GM19043 (cell line): ENCODE measurements around the gene NXT2.
A peak's percentile ranks its signal among the peaks of the same experiment; 100 is the strongest.
"Not testable (repeated sequence)": the region's sequence is repeated elsewhere in the genome, so short reads cannot be mapped to it uniquely, and the experiment has no call there.

Experiments
- ATAC-seq: cut with Tn5 transposase; IDR thresholded peaks from one replicate; pipeline ENCODE4 v1.9.1; 2021; ENCODE audit warnings: low read depth; ENCODE audit not compliant: unreplicated experiment

The NXT2 gene

GRCh38 chrX:109536439-109537323 lies at the start of gene NXT2:
NXT2 (plus strand) TSS chrX:109536844; CDS start chrX:109537007, 163 bp downstream.
- peak; percentile 95 for ATAC-seq

- peak; percentile 64 for ATAC-seq
These were observed 49.0 kb upstream of the NXT2 start for GRCh38 chrX:109487640-109488039.

DNA sequence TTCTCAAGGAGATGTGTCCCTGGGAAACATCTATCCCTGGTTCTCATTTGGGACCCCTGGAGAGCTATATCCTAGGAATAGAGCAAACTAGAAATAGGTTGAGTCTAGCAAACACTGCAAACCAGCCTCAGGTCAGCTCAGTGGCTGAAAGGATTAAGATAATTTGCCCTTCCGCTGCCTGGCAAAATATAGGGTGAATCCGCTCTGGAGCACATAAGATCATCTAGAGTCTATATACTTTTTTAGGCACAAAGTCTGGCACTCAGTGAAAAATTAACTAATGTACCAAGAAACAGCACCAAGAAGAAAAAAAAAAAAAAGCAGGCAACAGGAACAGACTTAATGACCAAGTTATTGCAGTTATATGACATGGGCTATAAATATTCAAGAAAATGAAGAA lies 47.5 kb upstream of the NXT2 start:
- no peak for ATAC-seq

DNA sequence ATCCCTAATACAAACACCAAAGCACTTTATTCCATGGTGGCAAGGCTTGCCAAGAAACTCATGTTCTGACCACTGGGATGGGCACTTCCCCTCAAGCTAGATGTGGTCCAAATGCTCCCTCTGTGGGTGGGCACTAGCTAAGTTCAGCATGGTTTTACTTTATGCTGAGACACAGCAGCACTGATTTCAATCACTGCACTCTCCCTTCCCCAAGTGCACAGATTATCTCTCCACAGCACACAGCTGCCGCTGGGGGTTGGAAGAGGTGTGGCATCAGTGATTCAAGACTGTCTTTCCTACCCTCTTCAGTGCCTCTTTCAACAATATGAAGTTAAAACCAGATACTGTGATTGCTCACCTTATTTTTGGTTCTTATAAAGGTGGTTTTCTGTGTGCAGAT lies 38.2 kb upstream of the NXT2 start:
- ATAC-seq: no peak

- ATAC-seq: no peak
These were observed 35.5 kb upstream of the NXT2 start for GRCh38 chrX:109501176-109501575.

DNA sequence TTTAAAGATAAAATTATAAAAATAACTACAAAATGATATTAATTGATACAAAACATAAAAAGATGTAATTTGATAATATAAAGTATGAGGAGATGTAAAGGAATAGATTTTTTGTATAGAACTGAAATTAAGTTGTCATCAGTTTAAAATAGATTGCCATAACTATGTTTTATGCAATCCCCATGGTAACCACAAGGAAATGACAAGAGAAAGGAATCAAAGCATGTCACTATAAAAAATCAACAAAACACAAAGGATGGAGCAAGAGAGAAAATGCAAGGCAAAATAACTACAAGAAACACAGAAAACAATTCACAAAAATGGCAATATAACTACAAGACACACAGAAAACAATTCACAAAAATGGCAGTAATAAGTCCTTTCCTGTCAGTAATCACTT lies 27.7 kb upstream of the NXT2 start:
- ATAC-seq: no peak

DNA sequence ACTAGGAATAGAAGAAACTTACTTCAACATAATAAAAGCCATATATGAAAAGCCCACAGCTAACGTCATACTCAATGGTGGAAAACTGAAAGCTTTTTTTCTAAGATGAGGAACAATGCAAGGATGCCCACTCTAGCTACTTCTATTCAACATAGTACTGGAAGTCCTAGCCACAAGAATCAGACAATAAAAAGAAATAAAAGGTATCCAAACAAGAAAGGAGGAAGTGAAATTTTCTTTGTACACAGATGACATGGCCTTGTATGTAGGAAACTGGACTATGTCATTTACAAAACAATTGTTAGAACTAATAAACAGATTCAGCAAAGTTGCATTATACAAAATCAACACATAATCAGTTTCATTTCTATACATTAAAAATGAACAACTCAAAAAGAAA lies 25.5 kb upstream of the NXT2 start:
- no peak for ATAC-seq

DNA sequence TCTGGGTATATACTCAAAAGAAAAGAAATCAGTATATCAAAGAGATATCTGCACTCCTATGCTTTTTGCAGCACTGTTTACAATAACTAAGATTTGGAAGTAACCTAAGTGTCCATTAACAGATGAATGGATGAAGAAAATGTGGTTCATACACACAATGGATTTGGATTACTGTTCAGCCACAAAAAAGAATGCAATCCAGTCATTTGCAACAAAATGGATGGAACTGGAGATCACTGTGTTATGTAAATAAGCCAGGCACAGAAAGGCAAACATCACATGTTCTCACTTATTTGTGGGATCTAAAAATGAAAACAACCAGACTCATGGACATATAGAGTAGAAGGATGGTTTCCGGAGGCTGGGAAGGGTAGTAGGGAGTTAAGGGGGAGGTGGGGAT lies 17.6 kb upstream of the NXT2 start:
- no peak for ATAC-seq

GRCh38 chrX:109533005-109533404 lies 3.6 kb upstream of the NXT2 start:
- no peak for ATAC-seq

DNA sequence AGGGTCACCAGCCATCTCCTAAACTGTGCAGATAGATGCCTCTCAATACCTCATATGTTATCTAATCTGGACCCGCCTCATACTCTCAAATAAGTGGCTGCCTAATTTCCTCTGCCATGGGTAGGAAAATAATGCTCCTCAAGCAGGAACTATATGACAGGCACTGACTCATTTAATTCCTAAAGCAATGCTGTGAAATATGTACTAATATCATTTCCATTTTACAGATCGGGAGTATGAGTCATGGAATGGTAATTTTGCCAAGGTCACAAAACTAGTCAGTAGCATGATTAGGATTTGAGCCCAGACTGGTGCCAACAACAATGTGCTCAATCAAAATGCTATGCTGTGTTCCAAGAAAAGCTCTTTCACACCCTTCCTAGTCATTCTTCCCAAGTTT lies 3.0 kb upstream of the NXT2 start:
- no peak for ATAC-seq

DNA sequence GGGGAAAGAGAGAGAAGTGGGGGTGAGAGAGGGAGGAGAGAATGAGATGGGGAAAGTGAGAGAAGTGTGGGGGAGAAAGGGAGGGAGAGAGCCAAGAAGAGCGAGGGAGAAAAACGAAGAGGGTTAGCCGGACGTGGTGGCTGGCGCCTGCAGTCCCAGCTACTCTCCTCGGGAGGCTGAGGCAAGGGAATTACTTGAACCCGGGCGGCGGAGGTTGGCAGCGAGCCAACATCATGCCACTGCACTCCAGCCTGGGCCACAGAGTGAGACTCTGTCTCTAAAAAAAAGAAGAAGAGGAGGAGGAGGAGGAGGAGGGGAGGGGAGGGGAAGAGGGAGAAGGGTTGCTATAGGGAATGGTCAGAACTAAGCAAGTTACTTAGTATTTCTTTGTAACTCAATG lies 1.7 kb upstream of the NXT2 start:
- ATAC-seq: no peak

GRCh38 chrX:109535578-109535977 lies 1.1 kb upstream of the NXT2 start:
- no peak for ATAC-seq

GRCh38 chrX:109537324-109537665 lies 651 bp downstream of the NXT2 start:
- ATAC-seq: peak; percentile 14

- not testable (repeated sequence) for ATAC-seq
These were observed 2.4 kb downstream of the NXT2 start for GRCh38 chrX:109539007-109539406.

- ATAC-seq: no peak
These were observed 17.2 kb downstream of the NXT2 start for GRCh38 chrX:109553862-109554261.

DNA sequence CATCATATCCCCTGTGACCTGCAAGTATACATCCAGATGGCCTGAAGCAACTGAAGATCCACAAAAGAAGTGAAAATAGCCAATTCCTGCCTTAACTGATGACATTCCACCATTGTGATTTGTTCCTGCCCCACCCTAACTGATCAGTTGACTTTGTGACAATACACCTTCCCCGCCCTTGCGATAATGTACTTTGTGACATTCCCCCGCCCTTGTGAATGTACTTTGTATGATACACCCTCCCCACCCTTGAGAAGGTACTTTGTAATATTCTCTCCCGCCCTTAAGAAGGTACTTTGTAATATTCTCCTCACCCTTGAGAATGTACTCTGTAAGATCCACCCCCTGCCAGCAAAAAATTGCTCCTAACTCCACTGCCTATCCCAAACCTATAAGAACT lies 39.4 kb downstream of the NXT2 start:
- ATAC-seq: not testable (repeated sequence)

DNA sequence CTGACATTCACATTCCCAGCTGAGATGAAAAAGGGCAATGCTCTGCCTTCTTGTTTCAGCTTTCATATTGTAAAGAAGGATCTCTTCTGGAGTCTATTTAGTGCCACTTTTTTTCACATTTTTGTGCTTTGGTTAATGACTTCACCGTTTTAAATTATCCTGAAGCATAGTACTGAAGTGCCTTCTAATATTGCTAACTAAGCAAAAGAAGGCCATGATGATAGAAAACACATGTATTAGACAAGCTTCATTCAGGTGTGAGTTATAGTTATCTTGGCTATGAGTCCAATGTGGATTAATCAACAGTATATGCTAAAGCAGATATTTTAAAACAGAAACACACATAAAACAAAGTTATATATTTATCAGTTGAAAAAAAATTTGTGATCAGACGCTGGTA lies 40.4 kb downstream of the NXT2 start:
- ATAC-seq: no peak

DNA sequence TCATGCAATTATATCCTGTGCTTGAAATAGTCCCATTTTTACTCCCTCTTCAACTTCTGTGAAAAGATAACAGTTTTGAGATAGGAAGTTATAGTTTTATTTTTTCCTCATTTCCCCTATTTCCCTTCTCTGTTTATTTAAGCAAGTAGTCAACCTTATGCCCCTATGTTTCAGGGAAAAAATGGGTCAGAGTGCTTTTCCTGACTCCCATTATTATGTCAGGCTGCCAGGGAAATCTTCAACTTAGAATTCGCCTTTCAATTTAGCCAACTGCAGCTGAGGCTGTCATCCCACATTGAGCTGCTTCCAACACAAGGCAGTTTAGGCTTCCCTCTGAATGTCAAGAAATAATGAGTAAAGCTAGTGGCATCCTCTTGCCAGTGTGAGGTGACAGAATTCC lies 42.3 kb downstream of the NXT2 start:
- ATAC-seq: no peak

- no peak for ATAC-seq
These were observed 48.8 kb downstream of the NXT2 start for GRCh38 chrX:109585488-109585887.

- ATAC-seq: no peak
These were observed 53.5 kb downstream of the NXT2 start for GRCh38 chrX:109590176-109590575.
